GM18517 (cell line): ENCODE data around the gene AURKA.
"Not testable (repeated sequence)": the region's sequence is repeated elsewhere in the genome, so short reads cannot be mapped to it uniquely, and the experiment has no call there.

Source experiments
- ATAC-seq: cut with Tn5 transposase; IDR thresholded peaks from one replicate; pipeline ENCODE4 v1.9.1; 2021; ENCODE audit warnings: mild to moderate bottlenecking, moderate library complexity; ENCODE audit not compliant: unreplicated experiment

The AURKA gene

DNA sequence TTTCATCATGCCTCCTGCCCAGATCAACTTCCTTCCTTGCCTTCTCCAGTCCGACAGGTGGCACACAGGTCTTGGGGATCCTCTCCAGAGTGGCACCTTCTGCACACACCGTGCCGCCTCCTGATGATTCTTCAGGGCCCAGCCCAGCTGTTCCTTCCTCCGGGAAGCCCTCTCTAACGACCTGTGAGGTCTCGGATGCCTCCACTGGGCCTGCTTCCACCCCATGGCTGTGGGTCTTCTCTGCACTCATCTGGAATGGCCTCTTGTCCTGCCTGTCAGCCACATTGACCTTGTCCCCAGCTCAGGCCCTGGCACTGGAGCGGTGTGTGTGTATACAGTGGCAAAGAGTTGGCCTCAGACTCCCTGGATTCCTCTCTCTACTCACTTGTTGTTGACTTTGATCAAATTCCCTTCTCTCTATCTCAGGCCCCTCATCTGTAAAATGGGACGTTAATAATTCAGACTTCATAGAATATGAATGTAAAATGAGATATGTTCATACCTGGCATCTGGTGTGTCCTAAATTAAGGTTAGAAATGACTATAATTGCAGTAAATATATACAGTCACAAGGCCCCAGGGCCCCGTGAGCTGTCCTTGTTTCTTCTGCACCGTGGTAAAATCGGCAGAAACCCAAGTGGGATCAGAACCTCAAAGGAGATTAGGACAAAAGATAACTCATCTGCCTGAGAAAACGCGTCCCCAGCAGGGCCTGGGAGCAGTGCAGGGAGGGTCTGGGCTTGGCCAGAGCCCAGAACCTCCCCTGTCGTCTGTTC lies 31.7 kb downstream of the AURKA start:
- ATAC-seq, result no peak

DNA sequence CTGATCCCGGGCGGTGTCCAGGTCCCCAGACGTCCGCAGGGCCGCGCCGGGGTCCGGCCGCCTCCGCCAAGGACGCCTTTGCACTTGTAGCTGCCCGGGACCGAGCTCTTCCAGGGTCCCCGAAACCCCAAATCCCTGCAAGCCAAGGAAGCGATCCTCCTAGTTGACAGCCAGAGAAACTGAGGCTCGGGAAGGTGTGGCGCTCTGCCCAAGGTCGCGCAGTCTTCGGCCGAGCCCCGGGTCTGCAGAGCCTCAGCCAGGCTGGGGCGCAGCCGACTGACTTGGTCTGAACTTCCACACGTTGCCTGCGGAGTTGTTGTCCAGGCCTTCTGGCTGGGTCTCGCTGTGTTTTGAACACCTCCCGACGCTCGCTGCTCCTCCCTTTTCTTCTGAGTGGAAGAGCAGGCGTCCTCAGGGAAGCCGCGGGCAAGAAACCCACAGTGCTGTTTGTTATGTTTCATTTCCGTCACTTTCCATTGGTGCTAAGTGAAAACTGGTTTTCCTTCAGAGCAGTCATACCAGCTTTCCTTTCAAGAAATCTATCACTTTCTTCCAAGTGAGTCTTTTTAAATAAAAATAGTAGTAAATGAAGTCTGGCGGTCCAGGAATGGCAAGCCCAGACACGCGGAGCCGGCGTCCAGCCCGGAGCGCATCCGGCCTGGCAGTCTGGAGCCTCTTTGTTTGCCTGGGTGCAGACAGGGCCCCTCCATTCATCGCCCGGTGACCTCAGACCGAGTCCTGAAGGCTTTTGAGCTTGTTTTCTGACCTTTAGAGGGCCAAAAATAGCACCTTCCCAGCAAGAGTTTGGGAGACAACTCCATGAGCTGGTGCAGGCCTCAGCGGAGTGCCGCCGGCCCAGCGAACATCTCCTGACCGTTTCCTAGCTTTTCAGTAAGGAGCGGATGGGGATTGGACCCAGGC lies 32.5 kb downstream of the AURKA start:
- peak; percentile 27 for ATAC-seq

DNA sequence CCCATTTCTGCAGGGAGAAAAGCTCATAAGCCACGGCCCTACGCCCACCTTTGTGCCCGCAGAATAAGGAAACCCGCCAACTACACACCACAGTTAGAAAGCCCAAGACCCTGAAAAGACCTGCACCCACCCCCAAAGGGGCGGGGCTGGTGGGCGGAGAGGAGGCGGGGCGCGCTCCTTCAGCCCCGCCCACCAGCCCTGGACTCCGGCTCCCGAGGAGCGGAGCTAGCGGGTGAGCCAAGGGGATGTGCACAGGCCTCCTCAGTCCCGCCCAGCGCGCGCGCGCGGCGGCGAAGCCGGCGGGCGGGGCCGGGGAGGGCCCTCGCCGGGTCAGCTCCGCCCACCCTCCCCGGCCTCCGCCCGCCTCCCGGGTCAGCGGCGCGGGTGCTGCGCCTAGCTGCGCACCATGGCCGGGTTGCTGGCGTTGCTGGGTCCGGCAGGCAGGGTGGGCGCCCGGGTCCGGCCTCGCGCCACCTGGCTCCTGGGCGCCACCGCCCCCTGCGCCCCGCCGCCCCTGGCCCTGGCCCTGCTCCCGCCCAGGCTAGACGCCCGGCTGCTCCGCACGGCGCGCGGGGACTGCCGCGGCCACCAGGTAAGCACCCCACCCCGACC lies 33.3 kb downstream of the AURKA start, which contains the start of gene FAM210B:
Gene FAM210B (plus strand): TSS at position 375 of the 612 bp plus-strand sequence. CDS start 32 bp downstream, at position 407.
- ATAC-seq, result peak; percentile 75

DNA sequence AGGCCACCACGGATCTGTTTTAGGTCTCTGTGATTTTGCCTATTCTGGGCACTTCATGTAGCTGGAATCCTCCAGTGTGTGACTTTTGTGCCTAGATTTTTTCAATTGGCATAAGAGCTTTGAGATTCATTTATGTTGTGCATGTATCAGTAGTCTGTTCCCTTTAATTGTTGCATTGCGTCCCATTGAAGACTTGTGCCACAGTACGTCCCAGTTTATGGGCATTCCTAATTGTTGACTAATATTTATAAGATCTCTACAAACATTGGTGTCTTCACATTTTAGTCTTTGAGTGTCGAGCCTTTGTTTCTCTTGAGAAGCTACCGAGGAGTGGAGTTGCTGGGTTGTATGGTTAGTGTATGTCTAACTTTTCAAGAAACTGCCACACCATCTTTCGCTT lies 33.9 kb downstream of the AURKA start:
- ATAC-seq, result no peak

DNA sequence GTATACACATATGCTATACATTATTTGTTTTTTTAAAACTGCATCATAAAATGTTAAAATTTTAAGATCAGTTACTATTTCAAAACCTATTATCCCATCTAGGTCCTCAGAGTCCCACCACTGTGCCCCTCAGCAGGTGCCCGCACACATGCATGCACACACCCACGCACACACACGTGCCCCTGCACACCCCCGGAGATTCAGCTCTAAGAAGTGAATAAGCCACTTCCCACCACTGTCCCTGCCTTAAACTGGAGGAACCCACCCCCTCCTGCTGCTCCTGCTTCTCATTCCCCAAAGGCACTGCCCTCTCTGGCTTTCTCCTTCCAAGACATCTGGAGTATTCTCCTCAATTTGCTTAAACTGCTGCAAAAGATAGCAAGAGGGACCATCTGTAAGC lies 38.7 kb downstream of the AURKA start:
- no peak for ATAC-seq

DNA sequence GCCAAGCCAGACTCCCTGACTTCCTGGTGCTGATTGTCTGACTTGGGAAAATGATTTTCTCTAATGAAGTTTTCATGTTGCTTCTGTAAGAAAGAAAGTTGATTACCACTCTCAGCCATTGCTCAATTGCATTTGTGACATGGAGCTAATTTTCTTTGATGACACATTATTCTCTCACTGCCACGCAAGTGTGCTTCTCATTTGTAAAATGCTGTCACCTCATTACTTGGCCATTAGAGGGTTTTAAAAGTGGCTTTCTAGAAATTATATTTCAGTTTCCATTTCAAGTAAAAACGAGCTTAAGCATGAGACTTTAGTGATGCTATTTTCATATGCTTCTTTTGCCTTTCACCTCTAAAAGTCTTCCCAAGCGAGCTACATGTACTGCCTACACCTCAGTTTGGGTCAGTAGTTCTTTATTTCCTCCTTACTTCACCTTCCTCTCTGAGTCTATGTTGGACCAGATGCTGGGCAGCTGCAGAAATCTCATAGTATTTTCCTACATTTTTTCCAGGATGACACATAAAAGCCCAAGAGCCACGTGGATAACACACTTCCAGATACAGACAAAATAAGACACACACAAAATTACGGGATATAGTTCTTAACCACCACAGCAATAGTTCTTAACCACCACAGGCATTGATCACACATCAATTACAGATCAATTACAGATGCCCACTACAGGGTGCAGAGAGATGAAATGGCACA lies 39.5 kb downstream of the AURKA start:
- no peak for ATAC-seq

DNA sequence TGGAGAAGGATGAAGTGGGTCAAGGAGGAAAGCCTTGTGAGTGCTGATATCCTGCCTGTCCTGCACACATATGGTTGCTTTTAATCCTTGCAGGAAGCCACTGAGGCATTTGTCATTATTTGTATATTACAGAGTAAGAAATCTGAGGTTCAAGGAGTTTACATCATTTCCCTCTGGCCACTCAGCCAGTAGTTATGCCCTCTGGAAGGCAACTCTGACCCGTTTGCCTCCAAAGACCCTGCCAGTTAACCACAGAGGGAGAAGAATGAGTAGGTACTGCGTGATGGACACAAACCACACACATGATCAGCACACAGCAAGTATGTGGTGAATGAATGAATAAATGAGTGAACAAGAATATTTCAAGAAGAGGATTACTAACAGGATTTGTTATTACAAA lies 41.2 kb downstream of the AURKA start:
- ATAC-seq, result no peak

DNA sequence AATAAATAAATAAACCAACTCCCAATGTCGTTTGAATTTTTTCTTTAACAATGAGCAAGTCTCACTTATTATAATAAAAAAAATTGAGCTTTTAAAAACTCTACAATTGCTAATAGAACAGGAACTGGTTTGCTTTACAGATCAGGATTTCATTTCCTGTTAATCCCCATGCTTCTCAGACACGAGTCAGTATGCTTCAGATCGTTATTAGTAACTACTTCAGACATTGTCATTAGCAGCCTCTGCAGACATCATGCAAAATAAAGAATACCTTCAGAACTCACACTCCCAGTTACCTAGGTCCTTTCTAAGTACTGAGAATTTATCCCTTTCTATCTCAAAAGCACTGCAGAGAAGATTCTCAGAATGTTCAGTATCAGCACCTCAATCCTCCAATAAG lies 43.3 kb downstream of the AURKA start:
- no peak for ATAC-seq

DNA sequence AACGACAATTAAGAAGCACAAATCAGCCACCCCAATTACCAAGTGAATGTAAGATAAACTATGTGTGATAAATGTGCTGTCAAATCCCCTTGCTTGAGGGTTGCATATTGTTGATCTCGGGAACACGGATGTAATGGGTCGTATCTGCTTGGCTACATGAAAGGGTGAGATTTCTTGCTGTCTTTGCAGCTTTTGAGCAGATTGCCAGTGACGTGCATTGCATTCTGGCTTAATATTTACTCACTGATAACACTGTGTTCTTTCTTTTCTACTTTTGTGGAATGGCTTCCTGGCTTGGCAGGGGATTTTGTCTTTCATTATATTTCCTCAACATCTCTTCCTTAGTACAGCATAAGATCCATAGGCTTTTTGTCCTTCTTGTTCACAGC lies 43.7 kb downstream of the AURKA start:
- no peak for ATAC-seq

DNA sequence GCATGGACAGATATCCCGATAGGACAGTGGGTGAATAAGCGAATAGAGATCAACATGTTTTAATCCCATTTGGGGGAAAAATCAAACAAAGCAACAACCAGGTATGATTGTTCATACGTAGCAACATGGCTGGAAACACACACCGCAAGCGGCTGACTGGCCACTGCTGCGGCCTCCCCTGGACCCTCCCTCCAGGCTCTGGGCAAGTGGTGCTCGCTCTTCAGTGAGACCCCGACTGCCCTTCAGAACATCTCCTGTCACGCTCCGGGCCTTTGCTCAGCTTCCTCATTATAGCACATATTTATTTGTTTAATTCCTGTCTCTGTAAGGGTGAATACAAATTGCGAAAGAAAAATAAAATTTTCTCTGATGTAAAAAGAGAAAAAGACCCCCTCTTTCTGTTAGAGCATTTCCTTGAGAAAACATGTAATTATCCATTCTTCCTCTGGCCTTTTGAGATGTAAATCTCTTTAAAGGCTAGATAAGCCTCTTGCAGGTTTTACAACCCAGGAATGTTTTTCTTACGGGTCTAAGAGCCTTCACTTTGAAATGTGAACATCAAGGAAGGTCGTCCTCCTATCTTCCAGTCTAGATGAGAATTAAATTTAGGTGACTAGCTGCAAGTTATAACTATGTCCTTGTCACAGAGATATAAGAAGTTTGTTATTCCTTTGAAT lies 44.2 kb downstream of the AURKA start:
- ATAC-seq, result no peak

DNA sequence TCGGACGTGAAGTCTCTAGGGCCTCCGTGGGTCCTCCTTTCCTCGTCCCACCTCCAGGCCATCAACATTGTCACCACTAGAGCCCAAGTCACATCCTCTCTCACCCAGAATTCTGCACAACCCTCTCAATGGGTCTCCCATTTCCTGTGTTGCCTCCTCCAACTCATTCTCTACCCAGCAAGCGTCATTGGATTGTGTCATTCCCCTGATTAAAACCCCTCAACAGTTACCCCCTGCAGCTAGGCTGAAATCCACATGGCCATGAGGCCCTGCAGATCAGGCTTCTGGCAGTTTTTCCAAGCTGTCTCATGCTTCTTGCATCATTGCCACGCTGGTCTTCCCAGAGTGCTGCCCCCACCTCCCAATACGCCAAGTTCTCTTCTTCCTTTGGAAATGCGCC lies 46.1 kb downstream of the AURKA start:
- ATAC-seq, result no peak

DNA sequence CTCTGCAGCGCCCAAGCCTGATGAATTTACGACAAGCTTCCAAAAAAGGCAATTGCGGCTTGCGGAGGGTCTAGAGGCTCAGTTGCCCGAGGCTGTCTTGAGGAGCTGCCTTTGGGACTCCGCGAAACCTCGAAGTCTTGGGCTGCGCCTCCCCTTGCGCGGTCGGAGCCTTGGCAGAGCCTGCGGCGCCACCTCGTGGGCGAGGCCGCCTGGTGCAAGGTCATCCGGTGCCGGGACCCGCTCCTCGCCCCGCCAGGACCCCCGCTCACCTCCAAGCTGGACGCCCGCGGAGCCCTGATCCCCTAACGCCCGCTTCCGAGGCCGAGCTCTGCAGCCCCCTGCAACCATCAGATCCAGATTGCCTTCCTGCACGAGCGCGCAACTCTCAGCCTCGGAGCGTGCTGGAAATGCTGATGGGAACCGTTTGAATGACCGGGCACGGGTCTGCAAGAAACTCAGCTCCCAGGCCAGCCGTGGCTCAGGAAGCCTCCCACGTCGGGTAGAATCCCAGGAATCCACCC lies 48.1 kb downstream of the AURKA start:
- no peak for ATAC-seq

DNA sequence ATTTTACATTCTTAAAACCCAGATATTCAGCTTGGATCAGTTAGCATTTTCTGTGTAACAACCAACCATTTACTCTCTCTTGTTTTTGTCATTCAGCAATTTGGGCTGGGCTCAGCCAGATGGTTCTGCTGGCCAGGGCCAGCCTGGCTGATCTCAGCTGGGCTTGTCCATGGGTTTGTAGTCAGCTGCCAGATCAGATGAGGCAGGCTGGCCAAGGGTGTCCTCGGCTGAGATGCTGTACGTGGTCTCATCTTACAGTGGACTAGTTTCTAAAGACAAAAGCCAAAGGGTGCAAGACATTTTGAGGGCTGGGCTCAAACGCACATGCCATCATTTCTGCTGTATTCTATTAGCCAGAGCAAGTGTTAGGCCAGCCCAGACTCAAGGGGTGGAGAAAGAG lies 49.2 kb downstream of the AURKA start:
- ATAC-seq, result no peak

DNA sequence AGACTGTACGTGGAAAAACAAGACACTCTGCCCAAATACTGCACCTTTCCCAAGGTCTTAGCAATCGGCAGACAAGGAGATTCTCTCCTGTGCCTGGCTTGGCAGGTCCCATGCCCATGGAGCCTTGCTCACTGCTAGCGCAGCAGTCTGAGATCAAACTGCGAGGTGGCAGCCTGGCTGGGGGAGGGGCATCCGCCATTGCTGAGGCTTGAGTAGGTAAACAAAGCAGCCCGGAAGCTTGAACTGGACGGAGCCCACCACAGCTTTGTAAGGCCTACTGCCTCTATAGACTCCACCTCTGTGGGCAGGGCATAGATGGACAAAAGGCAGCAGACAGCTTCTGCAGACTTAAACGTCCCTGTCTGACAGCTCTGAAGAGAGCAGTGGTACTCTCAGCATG lies 55.3 kb downstream of the AURKA start:
- ATAC-seq, result not testable (repeated sequence)

DNA sequence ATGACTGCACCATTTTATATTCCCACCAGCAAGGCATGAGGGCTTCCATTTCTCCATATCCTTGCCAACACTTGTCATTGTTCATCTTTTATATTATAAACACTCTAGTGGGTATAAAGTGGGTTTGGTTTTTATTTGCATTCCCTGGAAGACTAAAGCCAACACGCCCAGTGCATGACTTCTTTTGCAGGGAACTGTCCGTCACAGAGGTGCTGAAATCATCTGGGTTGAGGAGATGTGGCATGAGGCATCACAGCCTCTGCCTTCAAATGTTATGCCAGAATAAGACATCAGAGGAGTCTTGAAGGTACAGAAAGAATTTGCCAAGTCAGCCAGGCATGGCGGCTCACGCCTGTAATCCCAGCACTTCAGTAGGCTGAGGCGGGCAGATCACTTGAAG lies 63.2 kb downstream of the AURKA start:
- ATAC-seq, result no peak

DNA sequence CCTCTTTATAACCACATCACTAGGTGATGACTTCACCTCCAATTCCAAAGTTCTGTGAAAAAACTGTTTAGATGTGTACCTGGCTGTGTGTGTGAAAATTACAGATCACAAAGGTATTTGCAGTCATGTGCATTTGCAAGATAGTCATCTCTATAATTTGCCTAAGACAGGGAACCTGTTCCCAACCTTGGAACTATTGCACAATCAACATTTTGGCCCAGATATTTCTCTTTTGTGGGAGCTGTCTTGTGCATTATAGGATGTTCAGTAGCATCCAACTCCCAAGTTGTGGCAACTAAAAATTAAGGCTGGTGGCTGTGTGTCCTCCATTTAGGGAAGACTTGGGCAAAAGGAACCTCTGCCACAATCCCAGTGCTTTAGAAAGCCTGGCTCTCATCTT lies 67.2 kb downstream of the AURKA start:
- no peak for ATAC-seq

DNA sequence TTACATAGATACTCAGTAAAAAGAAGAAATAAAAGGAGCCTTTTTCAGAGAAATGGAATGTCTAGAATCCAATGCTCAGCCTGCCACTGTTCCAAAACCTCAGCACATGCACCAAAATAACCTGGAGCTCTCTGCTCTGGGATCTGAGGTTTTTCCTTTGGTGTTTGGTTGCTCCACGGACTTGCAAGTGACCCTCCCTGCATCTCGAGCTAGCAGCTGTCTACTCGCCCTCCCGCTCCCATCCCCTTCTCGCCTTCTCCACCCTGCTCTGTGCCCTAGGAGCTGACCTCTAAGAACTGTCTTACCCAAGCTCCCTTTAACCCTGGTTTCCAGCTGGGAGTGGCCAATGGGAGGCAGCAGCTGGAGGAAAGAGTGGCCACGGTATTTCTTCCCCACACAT lies 68.4 kb downstream of the AURKA start:
- no peak for ATAC-seq

DNA sequence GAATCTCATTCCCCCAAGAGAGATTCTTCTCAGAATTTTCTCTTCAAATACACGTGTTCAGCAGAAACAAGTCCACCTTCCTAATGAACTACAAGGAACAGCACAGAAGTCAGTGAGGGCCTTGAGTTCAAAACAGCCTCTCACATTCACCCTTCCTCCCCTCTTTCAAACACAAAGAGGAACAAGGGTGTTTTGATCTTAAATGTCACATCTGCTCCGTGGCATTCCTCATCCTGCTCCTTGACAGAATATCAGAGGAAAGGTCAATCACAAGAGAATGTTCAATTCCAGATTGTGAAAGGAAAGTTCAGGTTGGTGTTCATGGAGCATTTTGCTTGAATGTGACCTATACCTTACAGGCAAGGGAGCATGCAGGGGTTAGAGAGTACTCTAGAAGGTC lies 68.8 kb downstream of the AURKA start:
- ATAC-seq, result no peak

DNA sequence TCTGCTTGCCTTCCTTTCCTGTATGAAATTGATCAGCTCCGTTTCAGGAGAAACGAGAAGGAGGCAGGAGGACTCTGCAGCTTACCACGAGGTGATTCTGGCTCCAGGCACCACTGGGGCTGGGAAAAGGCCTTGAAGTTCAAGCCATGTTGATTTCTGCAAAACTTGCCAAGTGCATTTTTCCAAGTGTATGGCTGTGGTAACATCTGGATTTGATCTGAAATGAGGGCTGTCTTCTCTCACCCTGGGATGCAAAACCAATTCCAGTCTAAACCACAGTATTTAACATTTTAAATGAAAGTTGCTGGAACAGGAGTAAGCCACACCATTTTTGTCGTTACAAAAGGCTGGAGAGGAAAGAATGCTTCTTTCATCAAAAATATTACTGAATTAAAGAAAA lies 69.3 kb downstream of the AURKA start:
- no peak for ATAC-seq
